Neuronal stem cell (in vitro differentiated cells): ENCODE results near the gene WHRN.
A peak's percentile ranks its signal among the peaks of the same experiment; 100 is the strongest.

ENCODE experiments used
- DNase-seq: peaks from one replicate; pipeline ENCODE4 v3.0.0-alpha.2; 2013; ENCODE audit warnings: low spot score
- H2AFZ ChIP-seq: one replicate; pipeline ENCODE4 v1.6.1; 2013; ENCODE audit warnings: mild to moderate bottlenecking, low read length, inconsistent platforms
- H2AK5ac ChIP-seq: 2 replicates; pipeline ENCODE4 v1.6.1; 2013; ENCODE audit warnings: low read depth, mild to moderate bottlenecking, inconsistent platforms, low read length, moderate library complexity, mixed read lengths
- H2BK120ac ChIP-seq: 2 replicates; pipeline ENCODE4 v1.6.1; 2013; ENCODE audit warnings: low read depth, mild to moderate bottlenecking, inconsistent platforms, low read length, moderate library complexity, mixed read lengths
- H2BK12ac ChIP-seq: one replicate; pipeline ENCODE4 v1.6.1; 2013; ENCODE audit warnings: low read length, inconsistent platforms
- H2BK15ac ChIP-seq: 2 replicates; pipeline ENCODE4 v1.6.1; 2013; ENCODE audit warnings: mild to moderate bottlenecking, low read length, inconsistent platforms, mixed read lengths
- H2BK5ac ChIP-seq: one replicate; pipeline ENCODE4 v1.6.1; 2013; ENCODE audit warnings: inconsistent platforms, mild to moderate bottlenecking, low read length, moderate library complexity
- H3K14ac ChIP-seq: one replicate; pipeline ENCODE4 v1.6.1; 2013; ENCODE audit warnings: low read length, inconsistent platforms
- H3K18ac ChIP-seq: 2 replicates; pipeline ENCODE4 v1.6.1; 2013; ENCODE audit warnings: low read length, inconsistent platforms
- H3K23ac ChIP-seq: 2 replicates; pipeline ENCODE4 v1.6.1; 2013; ENCODE audit warnings: low read depth, mild to moderate bottlenecking, mixed read lengths, low read length, inconsistent platforms; ENCODE audit not compliant: poor library complexity
- H3K27ac ChIP-seq: replicated peaks from 3 replicates; pipeline ENCODE4 v1.5.1; 2013; ENCODE audit warnings: low read length, inconsistent platforms
- H3K27me3 ChIP-seq, 3 experiments: 2 replicates each; pipeline ENCODE4 v1.6.1; 2013; ENCODE audit warnings: low read length in 3 of 3, mild to moderate bottlenecking in 2 of 3, inconsistent platforms in 1 of 3, low read depth in 1 of 3, mixed read lengths in 1 of 3, moderate library complexity in 1 of 3; ENCODE audit not compliant: control insufficient read depth in 3 of 3, insufficient read depth in 3 of 3
- H3K36me3 ChIP-seq, 2 donors: replicated peaks in 1 of 2; 2 replicates each; pipeline ENCODE4 v1.6.1; 2013; ENCODE audit warnings: low read length in 2 of 2; ENCODE audit not compliant: control insufficient read depth in 2 of 2, insufficient read depth in 2 of 2
- H3K4ac ChIP-seq: 2 replicates; pipeline ENCODE4 v1.6.1; 2013; ENCODE audit warnings: inconsistent platforms, mild to moderate bottlenecking, low read length, moderate library complexity
- H3K4me1 ChIP-seq, 2 donors: 1 replicate in 1 of 2; 2 replicates in 1 of 2; pipeline ENCODE4 v1.6.1; 2013; ENCODE audit warnings: low read length in 2 of 2, low read depth in 1 of 2; ENCODE audit not compliant: control insufficient read depth in 2 of 2, insufficient read depth in 1 of 2
- H3K4me2 ChIP-seq: one replicate; pipeline ENCODE4 v1.6.1; 2013; ENCODE audit warnings: mild to moderate bottlenecking, low read length, inconsistent platforms; ENCODE audit not compliant: insufficient read depth, poor library complexity, severe bottlenecking
- H3K4me3 ChIP-seq, 2 donors: 2 replicates each; pipeline ENCODE4 v1.5.1; 2013; ENCODE audit warnings: low read length in 2 of 2, mild to moderate bottlenecking in 2 of 2, inconsistent platforms in 1 of 2, moderate library complexity in 1 of 2
- H3K79me1 ChIP-seq: one replicate; pipeline ENCODE4 v1.6.1; 2013; ENCODE audit warnings: low read depth, mild to moderate bottlenecking, inconsistent platforms, low read length, moderate library complexity
- H3K9ac ChIP-seq: one replicate; pipeline ENCODE4 v1.6.1; 2013; ENCODE audit warnings: mild to moderate bottlenecking, low read depth, low read length, inconsistent platforms; ENCODE audit not compliant: poor library complexity
- H3K9me3 ChIP-seq, 2 donors: replicated peaks in 1 of 2; 2 replicates each; pipeline versions ENCODE3 to v1.6.1; 2013; ENCODE audit warnings: low read length in 2 of 2, mild to moderate bottlenecking in 2 of 2, inconsistent platforms in 1 of 2, low read depth in 1 of 2, mixed read lengths in 1 of 2, moderate library complexity in 1 of 2; ENCODE audit not compliant: control insufficient read depth in 2 of 2, insufficient read depth in 1 of 2
- H4K8ac ChIP-seq: one replicate; pipeline ENCODE4 v1.6.1; 2013; ENCODE audit warnings: low read depth, mild to moderate bottlenecking, inconsistent platforms, low read length, moderate library complexity
- H4K91ac ChIP-seq: one replicate; pipeline ENCODE4 v1.6.1; 2013; ENCODE audit warnings: low read length, low read depth, mild to moderate bottlenecking, inconsistent platforms; ENCODE audit not compliant: poor library complexity
- WGBS, 2 donors: extraction: QIAGEN DNeasy Blood & Tissue Kit; methylation state at CpG; one replicate each; pipeline ENCODE4 v1.1.7; 2013; ENCODE audit warnings: missing lambda C conversion rate in 2 of 2, mixed read lengths in 1 of 2; ENCODE audit not compliant: insufficient read length in 2 of 2, insufficient replicate concordance in 1 of 2; ENCODE audit errors: extremely low coverage in 2 of 2; 5-methylcytosine and 5-hydroxymethylcytosine counted together

Gene WHRN

GRCh38 chr9:114511978-114512874 is 7.0 kb upstream of the WHRN start:
- no CpG with 5 or more reads among the region's 12 CpGs for WGBS, 2 donors
- no peak overlapping the region for H4K8ac ChIP-seq
- no peak overlapping the region for H3K4me2 ChIP-seq
- no peak overlapping the region for H2BK5ac ChIP-seq
- peaks cover 0 to 42% (median 0%) of the 10 kb centered on the region in 3 experiments for H3K27me3 ChIP-seq
- H3K4me1 ChIP-seq: peaks cover 0 to 3% of the 10 kb centered on the region in 2 donors
- H2BK120ac ChIP-seq: no peak overlapping the region
- no peak overlapping the region for H3K9ac ChIP-seq
- no peaks in the 10 kb centered on the region for H3K36me3 ChIP-seq
- H3K79me1 ChIP-seq: no peaks in the 10 kb centered on the region
- DNase-seq: no peak
- H4K91ac ChIP-seq: no peak overlapping the region
- no peak overlapping the region for H3K23ac ChIP-seq
- H2AK5ac ChIP-seq: no peak overlapping the region
- H2BK15ac ChIP-seq: no peak overlapping the region
- H3K4ac ChIP-seq: no peak overlapping the region
- H2AFZ ChIP-seq: no peak overlapping the region
- no peak overlapping the region for H3K4me3 ChIP-seq
- H3K27ac ChIP-seq: no peak overlapping the region
- H2BK12ac ChIP-seq: no peak overlapping the region
- no peak overlapping the region for H3K14ac ChIP-seq
- no peak overlapping the region for H3K18ac ChIP-seq
- no peaks in the 10 kb centered on the region for H3K9me3 ChIP-seq

GRCh38 chr9:114507726-114508125 is 2.5 kb upstream of the WHRN start:
- Histone ChIP-seq H3K4me2 (no peak overlapping the region), H3K36me3 (no peaks in the 10 kb centered on the region), H3K14ac (no peak overlapping the region), H3K27ac (no peak overlapping the region), H4K91ac (no peak overlapping the region), H3K4ac (no peak overlapping the region), H4K8ac (no peak overlapping the region), H3K4me1 (peaks cover 9 to 17% of the 10 kb centered on the region in 2 donors), H3K4me3 (no peak overlapping the region), H2BK120ac (no peak overlapping the region), H3K27me3 (peaks cover 0 to 30% (median 3%) of the 10 kb centered on the region in 3 experiments), H3K9me3 (no peaks in the 10 kb centered on the region), H2BK15ac (no peak overlapping the region), H3K79me1 (no peaks in the 10 kb centered on the region), H2AK5ac (no peak overlapping the region), H2BK5ac (no peak overlapping the region), H2AFZ (no peak overlapping the region), H3K18ac (no peak overlapping the region), H3K23ac (no peak overlapping the region), H3K9ac (no peak overlapping the region), H2BK12ac (no peak overlapping the region)
- peak; percentile 32 for DNase-seq
- WGBS, 2 donors: no CpG with 5 or more reads among the region's 3 CpGs

- H2AK5ac ChIP-seq: no peak overlapping the region
- peak overlapping the region; percentile 59 to 74 for H3K4me3 ChIP-seq
- no peaks in the 10 kb centered on the region for H3K79me1 ChIP-seq
- H3K23ac ChIP-seq: no peak overlapping the region
- H4K91ac ChIP-seq: no peak overlapping the region
- H3K4ac ChIP-seq: no peak overlapping the region
- no peak overlapping the region for H2BK120ac ChIP-seq
- no peak overlapping the region for H3K18ac ChIP-seq
- H3K14ac ChIP-seq: no peak overlapping the region
- no peaks in the 10 kb centered on the region for H3K9me3 ChIP-seq
- H2BK5ac ChIP-seq: no peak overlapping the region
- peaks cover 0 to 24% (median 3%) of the 10 kb centered on the region in 3 experiments for H3K27me3 ChIP-seq
- peaks cover 17 to 24% of the 10 kb centered on the region in 2 donors for H3K4me1 ChIP-seq
- H3K9ac ChIP-seq: no peak overlapping the region
- no peaks in the 10 kb centered on the region for H3K36me3 ChIP-seq
- H3K4me2 ChIP-seq: peak overlapping the region; percentile 67
- no CpG with 5 or more reads among the region's 7 CpGs for WGBS, 2 donors
- no peak for DNase-seq
- no peak overlapping the region for H3K27ac ChIP-seq
- no peak overlapping the region for H2BK12ac ChIP-seq
- H2AFZ ChIP-seq: peak overlapping the region; percentile 84
- H4K8ac ChIP-seq: no peak overlapping the region
- H2BK15ac ChIP-seq: no peak overlapping the region
Observed at GRCh38 chr9:114506082-114506390, 763 bp upstream of the WHRN start.

- Histone ChIP-seq H3K36me3 (no peaks in the 10 kb centered on the region), H2AK5ac (peak overlapping the region; percentile 48), H2AFZ (peak overlapping the region; percentile 84), H3K79me1 (no peaks in the 10 kb centered on the region), H3K9ac (peak overlapping the region; percentile 71), H3K27me3 (peaks cover 0 to 12% (median 3%) of the 10 kb centered on the region in 3 experiments), H4K8ac (no peak overlapping the region), H3K18ac (peak overlapping the region; percentile 71), H2BK15ac (no peak overlapping the region), H3K23ac (peak overlapping the region; percentile 67), H3K4me3 (peak overlapping the region; percentile 59 to 86), H3K9me3 (no peaks in the 10 kb centered on the region), H3K14ac (no peak overlapping the region), H3K4ac (no peak overlapping the region), H3K27ac (no peak overlapping the region), H2BK5ac (no peak overlapping the region), H3K4me1 (peaks cover 22 to 29% of the 10 kb centered on the region in 2 donors), H2BK12ac (no peak overlapping the region), H4K91ac (no peak overlapping the region), H2BK120ac (no peak overlapping the region), H3K4me2 (peak overlapping the region; percentile 88)
- DNase-seq: peak; percentile 55
- WGBS, 2 donors: no CpG with 5 or more reads among the region's 101 CpGs
Observed at GRCh38 chr9:114504341-114505186, 709 bp downstream of the WHRN start.
